ENCODE measurements around the gene DNAL1.

GRCh38 chr14:73645248-73645610, 443 bp downstream of the DNAL1 start:
- TF ChIP-seq CTCF (IDR thresholded peaks at IDR 0.05) (no peak), EP300 (IDR thresholded peaks at IDR 0.05) (no peak)
